GM12878 (cell line): Measurements from ENCODE around the gene NKAIN2. TPM values are rescaled to one million over a fixed set of nuclear protein-coding genes. Genes with fewer than 3 reads are reported as not detected.

Source experiments
- ATAC-seq: fragments of 200-7000 bp; cut with Tn5 transposase; 3 replicates; pipeline ENCODE4 v1.9.1; 2020; ENCODE audit warnings: mild to moderate bottlenecking, moderate library complexity
- BruUV-seq: library from RNA; stranded (reverse); fragments of 400-500 nt; replicated peaks from 2 replicates; lab custom pipeline; 2021; lab: Mats Ljungman, UMichigan
- CTCF ChIA-PET: fragments of 300-600 bp; sonication (Branson Sonifier 250); formaldehyde crosslinking; extraction: SDS; loops from one replicate; lab custom pipeline; 2021; ENCODE audit warnings: inconsistent platforms; lab: Yijun Ruan, JAX
- POLR2A ChIA-PET: fragments of 350-600 bp; formaldehyde crosslinking; extraction: SDS; loops from one replicate; lab custom pipeline; 2021; ENCODE audit warnings: inconsistent platforms; lab: Charles Lee
- RAD21 ChIA-PET: fragments of 300-600 bp; sonication (Branson Sonifier 250); formaldehyde crosslinking; loops from one replicate; lab custom pipeline; 2023; ENCODE audit warnings: antibody characterized with exemption; ENCODE audit not compliant: unreplicated experiment; lab: Charles Lee
- SMC1A ChIA-PET: fragments of 300-600 bp; sonication (Branson Sonifier 250); formaldehyde crosslinking; loops from one replicate; lab custom pipeline; 2023; ENCODE audit not compliant: unreplicated experiment, uncharacterized antibody; lab: Charles Lee
- DNase-seq: peaks from one replicate; pipeline ENCODE4 v3.0.0-alpha.2; 2011; ENCODE audit warnings: low read depth, low spot score
- FAIRE-seq: peaks from 3 replicates; lab custom pipeline; 2011; peaks lifted over from hg19 to GRCh38; lab: Jason Lieb, UNC
- H2AFZ ChIP-seq: 2 replicates; pipeline ENCODE4 v1.6.0; 2011; ENCODE audit warnings: low read depth, low read length, control low read depth; ENCODE audit not compliant: control insufficient read depth
- H3K27ac ChIP-seq: 2 replicates; pipeline ENCODE4 v1.5.1; 2011; ENCODE audit warnings: control low read depth; ENCODE audit not compliant: control insufficient read depth, insufficient read depth
- H3K27me3 ChIP-seq, 2 experiments: replicated peaks in 1 of 2; 2 replicates each; pipeline versions ENCODE4 v1.6.0 to v1.6.1; 2011; ENCODE audit warnings: low read length in 1 of 2; ENCODE audit not compliant: control insufficient read depth in 2 of 2, insufficient read depth in 2 of 2
- H3K36me3 ChIP-seq, 2 experiments: 2 replicates each; pipeline ENCODE4 v1.5.1; 2011; ENCODE audit warnings: low read length in 1 of 2; ENCODE audit not compliant: control insufficient read depth in 2 of 2, insufficient read depth in 2 of 2
- H3K4me1 ChIP-seq: 2 replicates; pipeline ENCODE4 v1.6.1; 2011; ENCODE audit warnings: mild to moderate bottlenecking, low read length, moderate library complexity, mixed read lengths; ENCODE audit not compliant: control insufficient read depth, insufficient read depth
- H3K4me2 ChIP-seq: 2 replicates; pipeline ENCODE4 v1.6.0; 2011; ENCODE audit warnings: control low read depth; ENCODE audit not compliant: control insufficient read depth, insufficient read depth
- H3K4me3 ChIP-seq: fragments of 200-600 bp; sonication (generic); 2 replicates; pipeline ENCODE4 v1.5.1; 2016
- H3K79me2 ChIP-seq: 2 replicates; pipeline ENCODE4 v1.6.0; 2011; ENCODE audit warnings: low read length; ENCODE audit not compliant: control insufficient read depth, insufficient read depth
- H3K9ac ChIP-seq: 2 replicates; pipeline ENCODE4 v1.8.0; 2011; ENCODE audit warnings: low read length, control low read depth, mixed read lengths; ENCODE audit not compliant: control insufficient read depth, insufficient read depth
- H3K9me3 ChIP-seq: replicated peaks from 3 replicates; pipeline ENCODE4 v1.5.1; 2011; ENCODE audit warnings: mild to moderate bottlenecking, low read length; ENCODE audit not compliant: control insufficient read depth, insufficient read depth
- H4K20me1 ChIP-seq: 2 replicates; pipeline ENCODE4 v1.6.0; 2011; ENCODE audit not compliant: control insufficient read depth, insufficient read depth
- CHD4 ChIP-seq: fragments of 200-600 bp; sonication (generic); IDR thresholded peaks from 2 replicates; pipeline ENCODE4 v1.6.1; 2016; ENCODE audit warnings: mild to moderate bottlenecking
- SPI1 ChIP-seq: IDR thresholded peaks from 2 replicates; pipeline ENCODE4 v1.6.1; 2011; ENCODE audit warnings: low read depth, mild to moderate bottlenecking, low read length, moderate library complexity, borderline replicate concordance; ENCODE audit not compliant: insufficient read depth
- WGBS: methylation state at CpG from one replicate; pipeline ENCODE4 v1.1.6; 2016; ENCODE audit warnings: low lambda C conversion rate; ENCODE audit not compliant: insufficient replicate concordance, insufficient coverage; ENCODE audit errors: missing lambda C conversion rate; 5-methylcytosine and 5-hydroxymethylcytosine counted together
- in situ Hi-C: fragments of 300-500 bp; cut with MboI; formaldehyde crosslinking; loops from 9 replicates; pipeline ENCODE4 v1.14.3; 2018; ENCODE audit warnings: mixed read lengths
- intact Hi-C: fragments of 100-400 bp; cut with micrococcal nuclease; formaldehyde crosslinking; loops from one replicate; pipeline ENCODE4 v1.14.2; 2022; ENCODE audit not compliant: unreplicated experiment
- polyA plus RNA-seq, 11 experiments: library from polyadenylated mRNA; depleted of rRNA in 4 of 11; unstranded in 6 of 11; stranded (reverse) in 5 of 11; fragments of >200 nt; fragmentation: Nextera tagmentation in 4 of 11; fragmentation: Illumina TruSeq in 1 of 11; extraction: Ambion mirVana in 4 of 11; extraction: Trizol in 1 of 11; gene quantifications; 1 replicate in 1 of 11; 2 replicates in 10 of 11; pipeline versions ENCODE4 v1.2.1 to v1.2.3, GENCODE V29; 2011 to 2016; ENCODE audit warnings: inconsistent platforms in 2 of 11, missing spikeins in 2 of 11, low read depth in 1 of 11
- total RNA-seq, 4 experiments: library from RNA; depleted of rRNA in 3 of 4; stranded (reverse); fragments of >200 nt in 3 of 4; fragmentation: Illumina TruSeq in 1 of 4; extraction: Trizol in 1 of 4; gene quantifications; 2 replicates each; pipeline versions ENCODE4 v1.2.1 to v1.2.3, GENCODE V29; 2013 to 2021
- TF ChIP-seq, protein P1 (sequence below): fragments of 450-650 bp; IDR thresholded peaks from 2 replicates; pipeline ENCODE4 v1.6.1; 2017; ENCODE audit warnings: mild to moderate bottlenecking, moderate library complexity

Gene NKAIN2
- total and polyA plus RNA-seq, 10 of the 15 experiments (the other 5 are each of a cell fraction or from before 2014, with no cell fraction given): not detected

GRCh38 chr6:123888771-123889513, 85.3 kb downstream of the NKAIN2 start:
- in situ Hi-C loops: no loop called here
- Histone ChIP-seq H3K4me2 (no peak overlapping the region), H3K27me3 (no peaks in the 10 kb centered on the region), H3K79me2 (no peaks in the 10 kb centered on the region), H3K9me3 (no peaks in the 10 kb centered on the region), H4K20me1 (no peaks in the 10 kb centered on the region), H3K4me1 (no peaks in the 10 kb centered on the region), H3K9ac (no peak overlapping the region), H3K27ac (no peak overlapping the region), H3K4me3 (no peak overlapping the region), H2AFZ (no peak overlapping the region), H3K36me3 (no peaks in the 10 kb centered on the region)
- DNase-seq: no peak
- ChIA-PET POLR2A (no interaction called here), SMC1A (interaction anchor here (1.3 kb wide), 1 partner anchor 9 kb away, joined by 3 read pairs; no protein-coding TSS in a partner anchor), CTCF (interaction anchor here (0.6 kb wide), 1 partner anchor 368 kb away, joined by 3 read pairs; no protein-coding TSS in a partner anchor), RAD21 (no interaction called here)
- BruUV-seq: no TSS peak
- no peak for TF ChIP-seq SPI1
- TF ChIP-seq, protein P1, sequence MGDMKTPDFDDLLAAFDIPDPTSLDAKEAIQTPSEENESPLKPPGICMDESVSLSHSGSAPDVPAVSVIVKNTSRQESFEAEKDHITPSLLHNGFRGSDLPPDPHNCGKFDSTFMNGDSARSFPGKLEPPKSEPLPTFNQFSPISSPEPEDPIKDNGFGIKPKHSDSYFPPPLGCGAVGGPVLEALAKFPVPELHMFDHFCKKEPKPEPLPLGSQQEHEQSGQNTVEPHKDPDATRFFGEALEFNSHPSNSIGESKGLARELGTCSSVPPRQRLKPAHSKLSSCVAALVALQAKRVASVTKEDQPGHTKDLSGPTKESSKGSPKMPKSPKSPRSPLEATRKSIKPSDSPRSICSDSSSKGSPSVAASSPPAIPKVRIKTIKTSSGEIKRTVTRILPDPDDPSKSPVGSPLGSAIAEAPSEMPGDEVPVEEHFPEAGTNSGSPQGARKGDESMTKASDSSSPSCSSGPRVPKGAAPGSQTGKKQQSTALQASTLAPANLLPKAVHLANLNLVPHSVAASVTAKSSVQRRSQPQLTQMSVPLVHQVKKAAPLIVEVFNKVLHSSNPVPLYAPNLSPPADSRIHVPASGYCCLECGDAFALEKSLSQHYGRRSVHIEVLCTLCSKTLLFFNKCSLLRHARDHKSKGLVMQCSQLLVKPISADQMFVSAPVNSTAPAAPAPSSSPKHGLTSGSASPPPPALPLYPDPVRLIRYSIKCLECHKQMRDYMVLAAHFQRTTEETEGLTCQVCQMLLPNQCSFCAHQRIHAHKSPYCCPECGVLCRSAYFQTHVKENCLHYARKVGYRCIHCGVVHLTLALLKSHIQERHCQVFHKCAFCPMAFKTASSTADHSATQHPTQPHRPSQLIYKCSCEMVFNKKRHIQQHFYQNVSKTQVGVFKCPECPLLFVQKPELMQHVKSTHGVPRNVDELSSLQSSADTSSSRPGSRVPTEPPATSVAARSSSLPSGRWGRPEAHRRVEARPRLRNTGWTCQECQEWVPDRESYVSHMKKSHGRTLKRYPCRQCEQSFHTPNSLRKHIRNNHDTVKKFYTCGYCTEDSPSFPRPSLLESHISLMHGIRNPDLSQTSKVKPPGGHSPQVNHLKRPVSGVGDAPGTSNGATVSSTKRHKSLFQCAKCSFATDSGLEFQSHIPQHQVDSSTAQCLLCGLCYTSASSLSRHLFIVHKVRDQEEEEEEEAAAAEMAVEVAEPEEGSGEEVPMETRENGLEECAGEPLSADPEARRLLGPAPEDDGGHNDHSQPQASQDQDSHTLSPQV: no peak
- no peak for TF ChIP-seq CHD4
- TF ChIP-seq, all 136 proteins: peak for 0
- FAIRE-seq: no peak
- 14% methylated on average over 5 of the region's 5 CpGs for WGBS
- no peak for ATAC-seq
- intact Hi-C loops: no loop called here
